ENCODE results near the gene ATP2A1.
A peak's percentile ranks its signal among the peaks of the same experiment; 100 is the strongest.
"Not testable (repeated sequence)": the region's sequence is repeated elsewhere in the genome, so short reads cannot be mapped to it uniquely, and the experiment has no call there.

ATP2A1 gene

DNA sequence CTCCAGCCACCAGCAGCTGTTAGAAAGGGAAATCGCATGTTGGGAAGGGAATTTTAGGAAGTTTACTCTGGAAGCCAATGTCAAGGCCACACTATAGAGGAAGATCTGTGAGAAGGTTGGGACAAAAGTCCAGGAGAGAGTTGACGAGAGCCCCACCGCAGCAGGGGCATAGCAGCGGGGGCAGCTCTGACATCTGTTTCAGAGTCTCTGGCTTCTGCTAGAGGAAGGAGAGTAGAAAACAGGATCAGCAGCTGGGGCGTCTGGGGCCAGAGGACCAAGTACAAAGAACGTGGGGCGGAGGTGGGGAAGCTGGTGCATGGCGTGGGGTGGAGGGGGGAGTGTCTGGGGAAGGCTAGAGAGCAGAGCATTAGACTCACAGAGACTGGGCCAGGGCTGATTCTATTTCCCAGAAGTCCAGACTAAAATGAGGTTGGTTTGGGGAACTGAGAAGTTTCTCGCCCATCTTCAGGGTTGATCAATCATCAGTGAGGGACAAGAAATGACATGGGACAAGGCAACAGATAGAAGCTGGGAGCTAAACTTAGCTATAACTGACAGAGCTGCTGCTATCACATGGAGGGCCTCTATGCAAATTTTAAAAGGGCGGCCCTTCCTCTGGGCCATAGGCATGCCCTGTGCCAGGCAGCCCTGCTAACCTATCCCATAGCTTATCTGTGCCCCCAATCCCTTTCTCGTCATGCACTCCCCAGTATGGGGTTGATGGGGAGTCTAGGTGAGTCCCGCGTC, 45.5 kb downstream of the ATP2A1 start:
- POLR2A ChIA-PET (ENCODE audit: low non-redundant PET), result interaction anchor here (0.6 kb wide), 1 partner anchor 109 kb away, joined by 4 read pairs; no protein-coding TSS in a partner anchor
- DNase-seq (ENCODE audit: low spot score), result no peak
- CTCF ChIA-PET, result interaction anchor here (0.6 to 1.0 kb wide), 3 partner anchors 12 to 87 kb away, joined by 3 to 5 read pairs (median 4); no protein-coding TSS in a partner anchor
- H3K27ac ChIP-seq, result peak overlapping the region; percentile 99
- TF ChIP-seq, protein P1, sequence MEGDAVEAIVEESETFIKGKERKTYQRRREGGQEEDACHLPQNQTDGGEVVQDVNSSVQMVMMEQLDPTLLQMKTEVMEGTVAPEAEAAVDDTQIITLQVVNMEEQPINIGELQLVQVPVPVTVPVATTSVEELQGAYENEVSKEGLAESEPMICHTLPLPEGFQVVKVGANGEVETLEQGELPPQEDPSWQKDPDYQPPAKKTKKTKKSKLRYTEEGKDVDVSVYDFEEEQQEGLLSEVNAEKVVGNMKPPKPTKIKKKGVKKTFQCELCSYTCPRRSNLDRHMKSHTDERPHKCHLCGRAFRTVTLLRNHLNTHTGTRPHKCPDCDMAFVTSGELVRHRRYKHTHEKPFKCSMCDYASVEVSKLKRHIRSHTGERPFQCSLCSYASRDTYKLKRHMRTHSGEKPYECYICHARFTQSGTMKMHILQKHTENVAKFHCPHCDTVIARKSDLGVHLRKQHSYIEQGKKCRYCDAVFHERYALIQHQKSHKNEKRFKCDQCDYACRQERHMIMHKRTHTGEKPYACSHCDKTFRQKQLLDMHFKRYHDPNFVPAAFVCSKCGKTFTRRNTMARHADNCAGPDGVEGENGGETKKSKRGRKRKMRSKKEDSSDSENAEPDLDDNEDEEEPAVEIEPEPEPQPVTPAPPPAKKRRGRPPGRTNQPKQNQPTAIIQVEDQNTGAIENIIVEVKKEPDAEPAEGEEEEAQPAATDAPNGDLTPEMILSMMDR (conservative IDR thresholded peaks at IDR 0.05; ENCODE audit: low read depth), result no peak

DNA sequence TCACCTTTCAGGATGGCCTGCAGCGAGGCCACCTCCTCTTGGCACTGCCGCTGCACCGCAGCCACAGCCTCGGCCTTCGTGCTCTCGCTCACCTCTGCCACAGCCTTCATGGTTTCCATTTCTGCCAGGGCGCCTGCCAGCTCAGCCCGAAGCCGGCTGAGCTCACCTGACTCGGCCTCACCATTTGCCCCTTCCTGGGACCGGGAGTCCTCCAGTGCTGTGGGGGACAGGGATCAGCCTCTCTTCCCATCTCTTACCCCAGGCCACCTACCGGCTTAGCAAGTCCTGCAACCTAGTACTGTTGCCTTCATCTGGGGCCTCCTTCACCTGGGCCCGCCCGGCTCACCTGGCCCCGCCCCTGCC, 46.1 kb downstream of the ATP2A1 start:
- ChIA-PET POLR2A (ENCODE audit: low non-redundant PET) (interaction anchor here (0.6 kb wide), 1 partner anchor 14 kb away, joined by 4 read pairs; no protein-coding TSS in a partner anchor), CTCF (interaction anchor here (0.6 to 1.0 kb wide), 2 partner anchors 12 to 21 kb away, joined by 3 to 4 read pairs; no protein-coding TSS in a partner anchor)
- peak overlapping the region; percentile 99 for H3K27ac ChIP-seq
- TF ChIP-seq, protein P1 (conservative IDR thresholded peaks at IDR 0.05; ENCODE audit: low read depth), result no peak
- DNase-seq (ENCODE audit: low spot score), result no peak

DNA sequence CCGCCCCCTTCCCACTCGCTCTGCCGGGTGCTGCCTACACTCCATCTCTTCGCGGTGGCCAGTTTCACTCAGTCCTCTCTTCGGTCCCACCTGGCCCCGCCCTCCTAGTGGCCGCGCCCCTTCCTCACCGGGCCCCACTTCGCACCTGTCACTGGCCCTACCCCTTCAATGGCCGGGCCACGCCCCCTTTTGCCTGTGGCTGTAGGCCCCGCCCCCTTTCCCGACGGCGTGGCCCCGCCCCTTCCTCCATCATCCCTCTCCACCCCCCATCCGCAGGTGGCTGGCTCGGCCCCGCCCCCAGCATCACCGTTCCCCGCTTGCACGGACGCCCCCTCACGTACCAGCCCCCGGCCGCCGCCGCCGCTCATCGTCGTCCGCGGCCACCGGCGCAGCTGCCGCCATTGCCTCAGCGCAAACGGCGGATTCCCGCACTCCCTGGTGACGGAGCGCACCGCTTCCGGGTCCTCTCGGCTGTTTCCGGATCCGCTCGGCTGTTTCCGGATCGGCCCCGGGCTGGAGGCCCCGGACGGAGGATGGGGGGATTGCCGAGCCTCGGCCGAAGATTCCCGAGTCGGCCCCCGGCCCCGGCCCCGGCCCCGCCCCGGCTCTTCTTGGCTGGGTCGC, 46.6 kb downstream of the ATP2A1 start, which contains the start of gene RABEP2:
RABEP2 (minus strand) TSS at position 477 of the 624 bp plus-strand sequence; CDS start at position 402, 75 bp downstream.
- CTCF ChIA-PET, result interaction anchor here (0.6 kb wide), 1 partner anchor 11 kb away, joined by 3 read pairs; no protein-coding TSS in a partner anchor
- POLR2A ChIA-PET (ENCODE audit: low non-redundant PET), result interaction anchor here (0.6 to 1.0 kb wide), 2 partner anchors 15 to 20 kb away, joined by 3 to 4 read pairs; no protein-coding TSS in a partner anchor
- peak; percentile 99 for DNase-seq (ENCODE audit: low spot score)
- TF ChIP-seq, protein P1 (conservative IDR thresholded peaks at IDR 0.05; ENCODE audit: low read depth), result no peak
- H3K27ac ChIP-seq, result peak within 1 kb of the TSS; percentile 99

DNA sequence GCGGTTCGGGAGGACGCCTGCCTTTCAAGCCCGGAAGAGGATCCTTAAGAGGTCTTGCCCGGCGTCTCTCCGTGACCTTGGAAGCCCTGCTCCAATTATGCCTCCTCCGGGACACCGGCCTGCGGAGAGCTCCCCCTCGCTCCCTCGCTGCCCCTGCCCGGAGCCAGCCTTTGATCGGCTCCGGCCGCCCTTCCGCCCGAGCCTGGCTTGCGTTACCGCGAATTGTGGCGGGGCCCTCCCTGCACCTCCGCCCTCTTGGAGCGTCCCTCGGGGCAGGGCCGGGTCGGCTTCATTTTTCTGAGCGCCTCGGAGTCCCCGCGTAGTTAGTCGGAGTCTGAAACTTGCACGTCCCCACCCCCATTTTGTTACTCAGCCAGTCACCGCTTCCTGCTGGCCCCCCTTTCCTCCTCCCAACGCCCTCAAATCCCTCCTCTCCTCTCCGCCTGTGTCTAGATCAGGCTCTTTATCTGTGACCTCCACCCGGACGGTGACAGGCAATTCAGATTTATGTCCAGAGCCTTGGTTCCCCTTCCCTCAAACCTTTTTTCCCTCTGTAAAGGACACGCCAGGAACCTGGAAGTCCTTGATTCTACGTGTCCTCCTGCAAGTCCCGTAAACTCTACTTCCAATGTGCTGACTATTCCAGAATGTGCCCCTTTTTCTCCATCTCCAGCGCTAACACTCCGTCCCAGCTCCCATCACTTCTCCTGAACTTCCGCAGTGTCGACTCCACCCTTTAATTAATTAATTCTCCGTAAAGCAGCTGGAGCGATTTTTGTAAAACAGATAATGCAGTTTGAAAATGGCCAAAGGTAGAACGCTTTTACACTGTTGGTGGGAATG, 47.3 kb downstream of the ATP2A1 start:
- TF ChIP-seq, protein P1 (conservative IDR thresholded peaks at IDR 0.05; ENCODE audit: low read depth), result no peak
- DNase-seq (ENCODE audit: low spot score), result peak; percentile 60
- peak overlapping the region; percentile 99 for H3K27ac ChIP-seq
- ChIA-PET POLR2A (ENCODE audit: low non-redundant PET) (interaction anchor here (0.5 to 1.0 kb wide), 2 partner anchors 20 to 31 kb away, joined by 3 read pairs; no protein-coding TSS in a partner anchor), CTCF (interaction anchor here (0.6 kb wide), 1 partner anchor 778 kb away, joined by 4 read pairs; no protein-coding TSS in a partner anchor)

DNA sequence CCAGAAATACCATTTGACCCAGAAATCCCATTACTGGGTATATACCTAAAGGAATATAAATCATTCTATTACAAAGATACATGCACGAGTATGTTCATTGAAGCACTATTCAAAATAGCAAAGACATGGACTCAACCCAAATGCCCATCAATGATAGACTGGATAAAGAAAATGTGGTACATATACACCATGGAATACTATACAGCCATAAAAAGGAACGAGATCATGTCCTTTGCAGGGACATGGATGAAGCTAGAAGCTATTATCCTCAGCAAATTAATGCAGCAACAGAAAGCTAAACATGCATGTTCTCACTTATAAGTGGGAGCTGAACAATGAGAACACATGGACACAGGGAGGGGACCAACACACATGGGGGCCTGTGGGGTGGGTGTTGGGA, 48.0 kb downstream of the ATP2A1 start:
- DNase-seq (ENCODE audit: low spot score); POLR2A ChIA-PET (ENCODE audit: low non-redundant PET): not testable (repeated sequence)
- peak overlapping the region; percentile 99; the same call in 1 of the 2 replicates for H3K27ac ChIP-seq
- CTCF ChIA-PET, result interaction anchor here (1.5 kb wide), 1 partner anchor 19 kb away, joined by 5 read pairs; no protein-coding TSS in a partner anchor

DNA sequence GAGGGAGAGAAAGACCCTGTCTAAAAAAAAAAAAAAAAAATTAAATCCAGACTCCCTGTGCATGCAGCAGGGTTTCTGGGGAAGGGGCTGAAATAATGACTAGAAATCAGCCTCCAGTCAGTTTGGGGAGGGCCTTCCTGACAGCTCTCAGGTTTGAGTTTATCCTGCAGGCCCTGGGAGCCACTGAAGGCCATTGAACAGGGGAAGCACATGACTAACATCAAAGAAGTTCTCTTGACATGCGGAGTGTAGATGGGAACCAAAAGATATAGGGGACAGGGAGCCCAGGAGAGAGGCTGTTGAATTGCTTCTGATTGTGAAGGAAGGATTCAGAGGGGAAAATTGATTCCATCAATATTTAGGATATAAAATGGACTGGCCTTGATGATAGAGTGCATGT, 49.5 kb downstream of the ATP2A1 start:
- DNase-seq (ENCODE audit: low spot score), result no peak
- H3K27ac ChIP-seq, result no peak overlapping the region
- CTCF ChIA-PET, result interaction anchor here (0.6 to 1.5 kb wide), 2 partner anchors 17 to 75 kb away, joined by 4 to 5 read pairs; no protein-coding TSS in a partner anchor
- POLR2A ChIA-PET (ENCODE audit: low non-redundant PET), result no interaction called here
- TF ChIP-seq, protein P1 (conservative IDR thresholded peaks at IDR 0.05; ENCODE audit: low read depth), result no peak

Data from RWPE1 (cell line).